GM12892 (cell line): ENCODE data around the gene TRAPPC2L.

Experiments
- DNase-seq: peaks from one replicate; pipeline ENCODE4 v3.0.0; 2011; ENCODE audit not compliant: insufficient read length
- FAIRE-seq: peaks from 2 replicates; lab custom pipeline; 2011; peaks lifted over from hg19 to GRCh38; lab: Jason Lieb, UNC
- POLR2A ChIP-seq: IDR thresholded peaks from 2 replicates; pipeline ENCODE4 v1.6.1; 2011; ENCODE audit warnings: low read depth, low read length, control low read depth
- POLR2AphosphoS5 ChIP-seq: IDR thresholded peaks from 2 replicates; pipeline ENCODE4 v1.6.1; 2011; ENCODE audit warnings: low read depth, low read length, control low read depth
- TAF1 ChIP-seq: IDR thresholded peaks from 2 replicates; pipeline ENCODE4 v1.6.1; 2011; ENCODE audit warnings: low read depth, mild to moderate bottlenecking, control low read depth, low read length, borderline replicate concordance

TRAPPC2L gene

DNA sequence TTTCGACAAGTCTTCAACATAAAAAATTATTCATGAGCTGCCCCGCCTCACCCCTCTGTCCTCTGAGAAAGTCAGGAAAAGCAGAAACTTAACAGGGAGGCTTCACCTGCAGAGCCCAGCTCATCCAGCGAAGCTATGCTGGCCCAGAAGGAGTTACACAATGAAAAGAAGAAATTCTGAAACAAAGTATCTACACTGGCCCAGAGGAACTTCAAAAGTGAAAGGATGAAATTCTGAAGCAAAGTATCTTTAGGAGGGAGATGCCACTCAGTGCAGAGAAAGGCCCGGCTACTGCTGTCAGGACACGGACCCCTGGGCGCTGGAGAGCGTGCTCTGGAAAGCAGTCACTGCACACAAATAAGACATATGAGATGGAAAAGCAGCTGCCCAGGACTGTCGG lies 1.8 kb upstream of the TRAPPC2L start:
- DNase-seq (no peak), FAIRE-seq (no peak)
- TF ChIP-seq POLR2A (no peak), TAF1 (no peak), POLR2AphosphoS5 (no peak)

- FAIRE-seq (no peak), DNase-seq (no peak)
- TF ChIP-seq POLR2A (no peak), POLR2AphosphoS5 (no peak), TAF1 (no peak)
Measured at GRCh38 chr16:88855736-88856121, 1.2 kb upstream of the TRAPPC2L start.

DNA sequence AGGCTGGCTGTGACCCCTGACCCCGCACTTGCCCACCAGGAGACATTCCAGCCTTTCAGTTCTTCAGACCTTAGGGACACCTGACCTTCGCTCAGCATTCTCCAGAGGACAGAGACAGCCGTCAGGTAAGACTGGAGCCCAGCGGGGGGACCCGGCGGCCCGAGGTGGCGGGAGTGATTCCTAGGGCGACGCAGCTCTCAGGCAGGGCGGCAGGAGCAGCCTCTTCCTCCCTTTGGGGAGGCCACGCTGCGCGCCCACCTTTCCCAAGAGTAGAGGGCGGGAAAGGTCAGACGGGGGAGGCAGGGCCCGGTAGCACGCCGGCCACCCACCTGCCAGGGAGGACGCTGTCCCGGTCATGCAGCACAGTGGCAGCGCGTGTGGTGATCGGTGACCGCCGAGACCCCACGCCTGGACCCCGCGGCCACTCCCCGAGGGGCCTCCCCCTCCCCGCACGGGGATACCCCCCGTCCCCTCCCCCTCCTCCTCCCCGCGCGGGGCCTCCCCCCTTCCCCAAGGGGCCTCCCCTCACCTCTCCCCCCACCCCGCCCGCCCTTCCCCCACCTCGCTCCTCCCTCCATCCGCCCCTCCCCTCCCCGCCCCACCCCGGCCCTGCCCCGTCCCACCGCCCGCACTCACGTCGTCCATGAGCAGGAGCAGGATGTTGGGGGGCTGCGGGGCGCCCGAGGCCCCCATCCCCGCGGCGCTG lies 652 bp upstream of the TRAPPC2L start:
- TF ChIP-seq POLR2AphosphoS5 = no peak
- TF ChIP-seq TAF1 = no peak
- TF ChIP-seq POLR2A = no peak
- FAIRE-seq (no peak), DNase-seq (no peak)

DNA sequence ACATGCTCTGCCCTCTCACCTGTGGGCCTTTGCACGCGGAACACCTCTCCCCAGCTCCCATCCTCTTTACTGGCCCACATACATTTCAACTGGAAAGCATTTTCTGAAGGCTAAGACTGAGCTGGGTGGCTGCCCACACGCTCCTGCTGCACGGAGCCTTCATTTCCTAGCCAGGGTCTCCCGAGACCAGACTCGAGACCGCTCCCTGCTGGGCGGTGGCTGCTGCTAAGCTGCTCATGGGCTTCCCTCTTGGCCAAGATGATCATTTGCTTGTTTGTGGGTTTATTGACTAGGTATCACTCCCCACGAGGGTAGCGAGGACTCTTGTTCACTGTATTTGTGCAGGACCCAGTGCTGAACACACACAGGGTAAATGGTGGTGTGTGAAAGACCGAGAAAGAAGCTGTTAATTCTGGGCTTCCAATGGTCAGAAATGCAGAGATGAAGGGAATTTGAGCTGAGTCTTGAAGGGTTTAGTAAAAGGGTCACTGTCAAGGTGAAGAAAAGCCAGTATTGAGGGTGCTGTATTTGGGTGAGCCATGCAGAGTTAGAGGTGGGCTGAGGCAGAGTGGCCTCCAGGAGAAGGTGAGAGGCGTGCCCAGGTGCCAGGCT lies 907 bp downstream of the TRAPPC2L start:
- peak; percentile 87 for FAIRE-seq
- DNase-seq = peak; percentile 87
- no peak for TF ChIP-seq TAF1
- no peak for TF ChIP-seq POLR2AphosphoS5
- no peak for TF ChIP-seq POLR2A

GRCh38 chr16:88859381-88860091 lies 2.6 kb downstream of the TRAPPC2L start:
- TF ChIP-seq POLR2A (no peak), POLR2AphosphoS5 (no peak)
- DNase-seq (no peak), FAIRE-seq (no peak)

GRCh38 chr16:88861359-88861758 lies 4.4 kb downstream of the TRAPPC2L start:
- TF ChIP-seq POLR2A (no peak), TAF1 (no peak), POLR2AphosphoS5 (no peak)
- DNase-seq (no peak), FAIRE-seq (no peak)

DNA sequence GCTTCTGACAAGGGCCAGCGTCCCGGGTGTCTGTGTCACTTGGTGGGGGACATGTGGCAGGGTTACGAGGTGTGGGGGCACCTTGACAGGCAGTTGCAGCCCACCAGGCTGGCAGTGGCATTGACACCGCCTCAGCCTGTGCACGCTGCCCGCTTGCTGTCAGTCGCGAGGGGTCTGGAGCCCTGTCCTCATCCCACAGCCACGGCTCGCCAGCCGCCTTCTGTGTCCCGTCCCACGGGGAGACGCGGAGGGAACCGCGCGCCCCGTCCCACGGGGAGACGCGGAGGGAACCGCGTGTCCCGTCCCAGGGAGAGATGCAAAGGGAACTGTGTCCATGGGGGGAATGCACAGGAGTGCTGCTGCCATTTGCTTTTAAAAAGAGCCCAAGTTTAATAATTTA lies 6.0 kb downstream of the TRAPPC2L start:
- FAIRE-seq = no peak
- TF ChIP-seq POLR2AphosphoS5 (no peak), POLR2A (no peak), TAF1 (no peak)
- DNase-seq = no peak

- TF ChIP-seq TAF1 (no peak), POLR2A (no peak), POLR2AphosphoS5 (no peak)
- FAIRE-seq (no peak), DNase-seq (no peak)
Measured at GRCh38 chr16:88863426-88863825, 6.5 kb downstream of the TRAPPC2L start.

- FAIRE-seq (no peak), DNase-seq (no peak)
- TF ChIP-seq TAF1 (no peak), POLR2A (no peak), POLR2AphosphoS5 (no peak)
Measured at GRCh38 chr16:88864099-88864498, 7.2 kb downstream of the TRAPPC2L start.

GRCh38 chr16:88864521-88864920 lies 7.6 kb downstream of the TRAPPC2L start:
- FAIRE-seq (no peak), DNase-seq (no peak)
- TF ChIP-seq POLR2A (no peak), TAF1 (no peak), POLR2AphosphoS5 (no peak)

- DNase-seq = no peak
- no peak for TF ChIP-seq POLR2A
- TF ChIP-seq TAF1 = no peak
- FAIRE-seq = no peak
Measured at GRCh38 chr16:88865310-88865709, 8.4 kb downstream of the TRAPPC2L start.

GRCh38 chr16:88865742-88866141 lies 8.8 kb downstream of the TRAPPC2L start:
- TF ChIP-seq TAF1 = no peak
- TF ChIP-seq POLR2AphosphoS5 = no peak
- TF ChIP-seq POLR2A = no peak
- FAIRE-seq (no peak), DNase-seq (no peak)
